Fibroblast of lung (primary cell): ENCODE data around the gene FAM110D.

Experiments
- EZH2 ChIP-seq: IDR thresholded peaks from 2 replicates; pipeline ENCODE4 v1.5.1; 2012; ENCODE audit warnings: low read length, control low read depth, mild to moderate bottlenecking; ENCODE audit errors: missing control alignments
- TF ChIP-seq, protein P1 (sequence below), 2 donors: IDR thresholded peaks in 1 of 2; conservative IDR thresholded peaks in 1 of 2; 1 replicate in 1 of 2; 2 replicates in 1 of 2; pipeline ENCODE4 v1.5.1; 2011 to 2012; ENCODE audit warnings: low read length in 2 of 2, control low read depth in 1 of 2, inconsistent platforms in 1 of 2, low read depth in 1 of 2, mild to moderate bottlenecking in 1 of 2

DNA sequence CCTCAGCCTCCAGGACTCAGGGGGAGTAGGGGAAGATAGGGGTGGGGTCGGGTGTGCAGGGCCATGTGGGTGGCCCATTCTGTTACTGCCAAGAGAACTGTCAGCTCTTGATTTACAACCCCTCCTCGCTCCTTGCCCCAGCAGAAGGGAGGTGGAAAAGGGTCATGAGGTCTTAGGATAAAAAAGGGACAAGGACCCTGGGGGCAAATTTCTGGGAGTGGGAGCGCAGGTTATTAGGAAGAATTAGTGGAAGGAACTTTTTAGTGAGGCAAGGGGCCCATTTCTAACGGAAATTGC lies 812 bp downstream of the FAM110D start:
- TF ChIP-seq EZH2 = no peak
- TF ChIP-seq, protein P1, sequence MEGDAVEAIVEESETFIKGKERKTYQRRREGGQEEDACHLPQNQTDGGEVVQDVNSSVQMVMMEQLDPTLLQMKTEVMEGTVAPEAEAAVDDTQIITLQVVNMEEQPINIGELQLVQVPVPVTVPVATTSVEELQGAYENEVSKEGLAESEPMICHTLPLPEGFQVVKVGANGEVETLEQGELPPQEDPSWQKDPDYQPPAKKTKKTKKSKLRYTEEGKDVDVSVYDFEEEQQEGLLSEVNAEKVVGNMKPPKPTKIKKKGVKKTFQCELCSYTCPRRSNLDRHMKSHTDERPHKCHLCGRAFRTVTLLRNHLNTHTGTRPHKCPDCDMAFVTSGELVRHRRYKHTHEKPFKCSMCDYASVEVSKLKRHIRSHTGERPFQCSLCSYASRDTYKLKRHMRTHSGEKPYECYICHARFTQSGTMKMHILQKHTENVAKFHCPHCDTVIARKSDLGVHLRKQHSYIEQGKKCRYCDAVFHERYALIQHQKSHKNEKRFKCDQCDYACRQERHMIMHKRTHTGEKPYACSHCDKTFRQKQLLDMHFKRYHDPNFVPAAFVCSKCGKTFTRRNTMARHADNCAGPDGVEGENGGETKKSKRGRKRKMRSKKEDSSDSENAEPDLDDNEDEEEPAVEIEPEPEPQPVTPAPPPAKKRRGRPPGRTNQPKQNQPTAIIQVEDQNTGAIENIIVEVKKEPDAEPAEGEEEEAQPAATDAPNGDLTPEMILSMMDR (conservative IDR thresholded peaks at IDR 0.05 in 1 of 2, IDR thresholded peaks at IDR 0.05 in 1 of 2; ENCODE audit: low read depth in 1 of 2, low read length in 2 of 2) = no peak
